Measurements from ENCODE around the gene LRRC32. TPM values are rescaled to one million over a fixed set of nuclear protein-coding genes. Genes with fewer than 3 reads are reported as not detected.

Gene LRRC32
- total RNA-seq, 2 experiments from 2014 or later: 1.8 to 2.4 TPM

DNA sequence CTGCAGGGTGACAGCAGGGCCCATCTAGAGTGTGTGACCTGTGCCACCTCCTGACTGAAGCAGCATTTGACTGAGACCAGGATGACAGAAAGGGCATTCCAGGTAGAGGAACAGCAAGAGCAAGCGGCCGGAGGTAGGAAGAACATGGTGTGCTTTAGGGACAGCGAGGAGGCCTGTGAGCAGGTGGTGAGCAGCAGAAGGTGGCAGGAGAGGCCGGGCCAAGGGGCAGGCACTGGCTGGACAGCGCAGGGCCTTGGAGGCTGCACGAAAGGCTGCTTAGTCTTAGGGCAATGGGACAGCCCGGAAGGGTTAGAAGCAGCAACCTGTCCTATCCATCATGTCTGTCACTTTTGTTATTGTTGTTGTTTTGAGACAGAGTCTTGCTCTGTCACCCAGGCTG is 17.6 kb upstream of the LRRC32 start:
- Mint-ChIP-seq H3K36me3 (ENCODE audit: low read depth) (no peaks in the 10 kb centered on the region), H3K4me1 (ENCODE audit: low read depth) (peaks cover 7% of the 10 kb centered on the region), H3K27me3 (no peaks in the 10 kb centered on the region), H3K9me3 (no peaks in the 10 kb centered on the region), H3K4me3 (no peak overlapping the region), H3K27ac (no peak overlapping the region)
- Histone ChIP-seq H3K4me3 (ENCODE audit: low read length) (no peak overlapping the region), H3K9me3 (ENCODE audit: control insufficient read depth in 1 of 2, insufficient read depth in 1 of 2, low read length in 2 of 2) (peaks cover 0 to 7% of the 10 kb centered on the region in 2 experiments), H3K36me3 (ENCODE audit: insufficient read depth, low read length) (no peaks in the 10 kb centered on the region), H3K4me1 (ENCODE audit: insufficient read depth, low read length) (peaks cover 16% of the 10 kb centered on the region), H3K27ac (ENCODE audit: low read depth in 1 of 2, low read length in 2 of 2) (no peak overlapping the region), H3K27me3 (ENCODE audit: control insufficient read depth in 1 of 2, insufficient read depth in 2 of 2, low read length in 2 of 2) (no peaks in the 10 kb centered on the region)
- POLR2A ChIA-PET: no interaction called here
- DNase-seq: no peak
- intact Hi-C loops (cut with DNase I, micrococcal nuclease): no loop called here
- TF ChIP-seq, protein P1, sequence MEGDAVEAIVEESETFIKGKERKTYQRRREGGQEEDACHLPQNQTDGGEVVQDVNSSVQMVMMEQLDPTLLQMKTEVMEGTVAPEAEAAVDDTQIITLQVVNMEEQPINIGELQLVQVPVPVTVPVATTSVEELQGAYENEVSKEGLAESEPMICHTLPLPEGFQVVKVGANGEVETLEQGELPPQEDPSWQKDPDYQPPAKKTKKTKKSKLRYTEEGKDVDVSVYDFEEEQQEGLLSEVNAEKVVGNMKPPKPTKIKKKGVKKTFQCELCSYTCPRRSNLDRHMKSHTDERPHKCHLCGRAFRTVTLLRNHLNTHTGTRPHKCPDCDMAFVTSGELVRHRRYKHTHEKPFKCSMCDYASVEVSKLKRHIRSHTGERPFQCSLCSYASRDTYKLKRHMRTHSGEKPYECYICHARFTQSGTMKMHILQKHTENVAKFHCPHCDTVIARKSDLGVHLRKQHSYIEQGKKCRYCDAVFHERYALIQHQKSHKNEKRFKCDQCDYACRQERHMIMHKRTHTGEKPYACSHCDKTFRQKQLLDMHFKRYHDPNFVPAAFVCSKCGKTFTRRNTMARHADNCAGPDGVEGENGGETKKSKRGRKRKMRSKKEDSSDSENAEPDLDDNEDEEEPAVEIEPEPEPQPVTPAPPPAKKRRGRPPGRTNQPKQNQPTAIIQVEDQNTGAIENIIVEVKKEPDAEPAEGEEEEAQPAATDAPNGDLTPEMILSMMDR (IDR thresholded peaks at IDR 0.05): no peak
- ATAC-seq (ENCODE audit: poor library complexity): no peak
- CTCF ChIA-PET: no interaction called here

DNA sequence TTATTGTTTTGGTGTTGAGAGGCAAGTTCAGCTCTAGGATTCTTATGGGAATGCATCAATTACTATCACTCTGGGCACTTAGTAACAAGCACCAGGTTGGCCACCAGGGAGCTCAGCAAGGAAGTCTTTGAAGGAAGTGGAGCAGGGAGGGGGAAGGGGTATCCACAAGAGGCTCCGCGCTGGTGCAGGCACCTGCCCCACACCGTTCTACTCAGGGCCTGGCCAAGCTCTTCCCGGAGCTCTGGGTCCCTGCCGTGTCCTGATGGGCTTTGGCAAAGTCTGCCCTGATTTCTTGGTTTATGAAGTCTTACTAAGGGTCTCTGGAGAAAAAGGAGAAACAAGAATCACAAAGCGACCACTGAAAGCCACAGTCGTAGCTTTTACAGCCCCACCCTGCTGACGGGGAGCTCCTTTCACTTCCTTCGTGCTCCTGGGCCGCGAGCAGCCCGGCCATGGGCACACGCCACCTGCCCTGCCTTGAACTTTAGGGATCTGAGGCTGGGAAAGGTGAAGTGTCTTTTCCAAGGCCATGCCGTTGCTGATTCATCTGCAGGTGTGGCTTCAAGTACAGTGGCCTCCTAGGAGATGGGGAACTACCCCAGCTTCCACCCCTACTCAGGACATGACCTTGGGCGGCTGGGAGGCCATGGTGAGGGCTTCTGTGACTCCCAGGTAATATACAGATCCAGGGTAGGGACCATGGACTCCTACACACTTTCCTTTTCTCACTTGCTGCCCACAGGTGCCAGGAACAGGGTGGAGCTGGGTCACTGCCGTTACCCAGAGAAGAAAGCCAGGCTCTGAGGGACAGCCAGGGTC is 15.9 kb upstream of the LRRC32 start:
- peaks cover 7% of the 10 kb centered on the region for H3K4me1 Mint-ChIP-seq (ENCODE audit: low read depth)
- H3K27ac ChIP-seq (ENCODE audit: low read depth in 1 of 2, low read length in 2 of 2): no peak overlapping the region
- peaks cover 16% of the 10 kb centered on the region for H3K4me1 ChIP-seq (ENCODE audit: insufficient read depth, low read length)
- H3K9me3 ChIP-seq (ENCODE audit: control insufficient read depth in 1 of 2, insufficient read depth in 1 of 2, low read length in 2 of 2): peaks cover 0 to 7% of the 10 kb centered on the region in 2 experiments
- ATAC-seq (ENCODE audit: poor library complexity) (peak; percentile 37), DNase-seq (peak in 4 of 14 experiments; percentile 17 to 41 (median 29))
- no peaks in the 10 kb centered on the region for H3K36me3 ChIP-seq (ENCODE audit: insufficient read depth, low read length)
- ChIA-PET POLR2A (no interaction called here), CTCF (no interaction called here)
- intact Hi-C loops (cut with DNase I, micrococcal nuclease): no loop called here
- H3K4me3 Mint-ChIP-seq: peak overlapping the region; percentile 62
- H3K27me3 ChIP-seq (ENCODE audit: control insufficient read depth in 1 of 2, insufficient read depth in 2 of 2, low read length in 2 of 2): no peaks in the 10 kb centered on the region
- peak overlapping the region; percentile 38 for H3K4me3 ChIP-seq (ENCODE audit: low read length)
- no peaks in the 10 kb centered on the region for H3K9me3 Mint-ChIP-seq
- TF ChIP-seq, protein P1 (IDR thresholded peaks at IDR 0.05): no peak
- H3K27ac Mint-ChIP-seq: peak overlapping the region; percentile 6
- peaks cover under 1% of the 10 kb centered on the region for H3K27me3 Mint-ChIP-seq
- no peaks in the 10 kb centered on the region for H3K36me3 Mint-ChIP-seq (ENCODE audit: low read depth)

DNA sequence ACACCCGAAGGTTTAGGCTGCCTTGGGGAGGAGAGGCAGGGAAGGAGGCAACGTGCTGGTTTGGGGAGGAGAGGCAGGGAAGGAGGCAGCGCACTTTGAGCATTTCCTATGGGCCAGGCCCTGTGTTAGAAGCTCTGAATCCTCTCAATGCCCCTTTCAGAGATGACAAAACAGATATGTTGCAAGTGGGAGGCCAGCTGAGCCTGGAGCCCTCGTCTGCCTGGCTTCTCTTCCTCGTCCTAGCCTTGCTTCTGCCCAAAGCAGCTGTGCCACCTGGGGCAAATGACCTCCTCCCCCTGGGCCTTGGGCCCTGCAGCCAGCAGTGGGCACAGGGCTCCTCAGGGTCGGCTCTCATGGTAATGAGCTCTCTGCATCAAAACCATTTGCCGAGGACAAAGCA is 15.3 kb upstream of the LRRC32 start:
- H3K27me3 ChIP-seq (ENCODE audit: control insufficient read depth in 1 of 2, insufficient read depth in 2 of 2, low read length in 2 of 2): no peaks in the 10 kb centered on the region
- intact Hi-C loops (cut with DNase I, micrococcal nuclease): no loop called here
- Mint-ChIP-seq H3K27me3 (peaks cover 5% of the 10 kb centered on the region), H3K9me3 (no peaks in the 10 kb centered on the region), H3K4me1 (ENCODE audit: low read depth) (peaks cover 7% of the 10 kb centered on the region), H3K4me3 (peak overlapping the region; percentile 62), H3K27ac (no peak overlapping the region), H3K36me3 (ENCODE audit: low read depth) (no peaks in the 10 kb centered on the region)
- no peak overlapping the region for H3K4me3 ChIP-seq (ENCODE audit: low read length)
- ATAC-seq (ENCODE audit: poor library complexity): no peak
- H3K36me3 ChIP-seq (ENCODE audit: insufficient read depth, low read length): no peaks in the 10 kb centered on the region
- no peak overlapping the region for H3K27ac ChIP-seq (ENCODE audit: low read depth in 1 of 2, low read length in 2 of 2)
- ChIA-PET CTCF (no interaction called here), POLR2A (no interaction called here)
- no peak for DNase-seq
- peaks cover 0 to 7% of the 10 kb centered on the region in 2 experiments for H3K9me3 ChIP-seq (ENCODE audit: control insufficient read depth in 1 of 2, insufficient read depth in 1 of 2, low read length in 2 of 2)
- TF ChIP-seq, protein P1 (IDR thresholded peaks at IDR 0.05): no peak
- H3K4me1 ChIP-seq (ENCODE audit: insufficient read depth, low read length): peaks cover 17% of the 10 kb centered on the region
